SK-N-SH treated with all-trans-retinoic acid at 6 μM for 48 hours (cell line): Measurements from ENCODE around the gene NEUROD4.

ENCODE experiments used
- ATAC-seq: fragments of 200-7000 bp; cut with Tn5 transposase; 3 replicates; pipeline ENCODE4 v1.9.1; 2020; ENCODE audit warnings: mild to moderate bottlenecking, moderate library complexity
- ARNTL ChIP-seq: fragments of 450-650 bp; formaldehyde crosslinking; IDR thresholded peaks from 2 replicates; pipeline ENCODE4 v1.5.0; 2020; ENCODE audit warnings: low read depth, mild to moderate bottlenecking, moderate library complexity, borderline replicate concordance
- CREB5 ChIP-seq: fragments of 250-450 bp; sonication (Bioruptor Pico); IDR thresholded peaks from 2 replicates; pipeline ENCODE4 v1.5.1; 2020; ENCODE audit warnings: low read depth, mild to moderate bottlenecking, moderate library complexity
- CSDC2 ChIP-seq: fragments of 250-450 bp; sonication (Bioruptor Pico); IDR thresholded peaks from 2 replicates; pipeline ENCODE4 v1.5.0; 2020; ENCODE audit warnings: mild to moderate bottlenecking, moderate library complexity
- CSRNP3 ChIP-seq: fragments of 250-450 bp; sonication (Bioruptor Pico); IDR thresholded peaks from 2 replicates; pipeline ENCODE4 v1.5.1; 2021; ENCODE audit warnings: mild to moderate bottlenecking, moderate library complexity
- ISL1 ChIP-seq: fragments of 250-450 bp; sonication (Bioruptor Pico); IDR thresholded peaks from 2 replicates; pipeline ENCODE4 v2.1.2; 2022; ENCODE audit warnings: mild to moderate bottlenecking, moderate library complexity
- PATZ1 ChIP-seq: fragments of 250-450 bp; sonication (Bioruptor Pico); IDR thresholded peaks from 2 replicates; pipeline ENCODE4 v1.8.0; 2020; ENCODE audit warnings: mild to moderate bottlenecking, moderate library complexity, borderline replicate concordance
- POU6F1 ChIP-seq: fragments of 250-450 bp; sonication (Bioruptor Pico); IDR thresholded peaks from 2 replicates; pipeline ENCODE4 v1.8.0; 2021; ENCODE audit warnings: low read depth, mild to moderate bottlenecking, moderate library complexity, borderline replicate concordance
- PPARA ChIP-seq: fragments of 250-450 bp; sonication (Bioruptor Pico); IDR thresholded peaks from 2 replicates; pipeline ENCODE4 v1.5.0; 2020; ENCODE audit warnings: mild to moderate bottlenecking, borderline replicate concordance
- SNAI2 ChIP-seq: fragments of 250-450 bp; sonication (Bioruptor Pico); IDR thresholded peaks from 2 replicates; pipeline ENCODE4 v1.5.0; 2020; ENCODE audit warnings: mild to moderate bottlenecking, moderate library complexity
- TOX ChIP-seq: fragments of 250-450 bp; sonication (Bioruptor Pico); IDR thresholded peaks from 2 replicates; pipeline ENCODE4 v1.8.0; 2021; ENCODE audit warnings: mild to moderate bottlenecking, moderate library complexity, borderline replicate concordance
- TSHZ2 ChIP-seq: fragments of 250-450 bp; sonication (Bioruptor Pico); IDR thresholded peaks from 2 replicates; pipeline ENCODE4 v1.5.0; 2020; ENCODE audit warnings: mild to moderate bottlenecking, moderate library complexity
- ZFP3 ChIP-seq: fragments of 250-450 bp; sonication (Bioruptor Pico); IDR thresholded peaks from 2 replicates; pipeline ENCODE4 v1.5.0; 2020; ENCODE audit warnings: mild to moderate bottlenecking, moderate library complexity
- ZNF8 ChIP-seq: fragments of 450-650 bp; formaldehyde crosslinking; IDR thresholded peaks from 2 replicates; pipeline ENCODE4 v1.5.0; 2020; ENCODE audit warnings: mild to moderate bottlenecking, moderate library complexity

Gene NEUROD4

GRCh38 chr12:54988402-54989054 lies 31.2 kb upstream of the NEUROD4 start (continued):
- TF ChIP-seq PATZ1 (CRISPR knock-in tag) (no peak), CSRNP3 (CRISPR knock-in tag) (no peak), POU6F1 (CRISPR knock-in tag) (no peak)
- TF ChIP-seq, all 23 proteins: peak for 0

- no peak for ATAC-seq
- TF ChIP-seq ZNF8 (CRISPR knock-in tag) (no peak), TSHZ2 (CRISPR knock-in tag) (no peak), CSRNP3 (CRISPR knock-in tag) (no peak), TOX (no peak)
Observed at GRCh38 chr12:54989829-54990228, 29.9 kb upstream of the NEUROD4 start.

- no peak for ATAC-seq
Observed at GRCh38 chr12:54991161-54991990, 28.4 kb upstream of the NEUROD4 start.

GRCh38 chr12:54991991-54992375 lies 27.8 kb upstream of the NEUROD4 start:
- no peak for ATAC-seq
- no peak for TF ChIP-seq PPARA (CRISPR knock-in tag)
- no peak for TF ChIP-seq CREB5 (CRISPR knock-in tag)
- no peak for TF ChIP-seq ISL1 (CRISPR knock-in tag)
- no peak for TF ChIP-seq CSRNP3 (CRISPR knock-in tag)
- no peak for TF ChIP-seq TSHZ2 (CRISPR knock-in tag)
- no peak for TF ChIP-seq ARNTL (CRISPR knock-in tag)
- no peak for TF ChIP-seq ZFP3 (CRISPR knock-in tag)

More at GRCh38 chr12:54991161-54991990, 28.4 kb upstream of the NEUROD4 start:
- TF ChIP-seq CSDC2 (CRISPR knock-in tag) (no peak), POU6F1 (CRISPR knock-in tag) (no peak), SNAI2 (CRISPR knock-in tag) (no peak), ISL1 (CRISPR knock-in tag) (no peak)
- TF ChIP-seq, all 23 proteins: peak for 0
